ENCODE measurements around the gene SCGN.

The SCGN gene

GRCh38 chr6:25628471-25629197 lies 23.4 kb upstream of the SCGN start:
- Mint-ChIP-seq H3K4me1 (ENCODE audit: low read depth) (no peaks in the 10 kb centered on the region), H3K36me3 (ENCODE audit: low read depth) (no peaks in the 10 kb centered on the region), H3K27me3 (peaks cover 30% of the 10 kb centered on the region), H3K27ac (no peak overlapping the region), H3K9me3 (no peaks in the 10 kb centered on the region), H3K4me3 (no peak overlapping the region)
- DNase-seq, result no peak

GRCh38 chr6:25629198-25629576 lies 22.8 kb upstream of the SCGN start:
- no peaks in the 10 kb centered on the region for H3K4me1 Mint-ChIP-seq (ENCODE audit: low read depth)
- no peaks in the 10 kb centered on the region for H3K36me3 Mint-ChIP-seq (ENCODE audit: low read depth)
- H3K27ac Mint-ChIP-seq, result no peak overlapping the region
- no peak for DNase-seq
- no peak overlapping the region for H3K4me3 Mint-ChIP-seq
- H3K9me3 Mint-ChIP-seq, result no peaks in the 10 kb centered on the region
- H3K27me3 Mint-ChIP-seq, result peaks cover 32% of the 10 kb centered on the region

GRCh38 chr6:25630508-25631278 lies 21.3 kb upstream of the SCGN start:
- peaks cover 34% of the 10 kb centered on the region for H3K27me3 Mint-ChIP-seq
- H3K36me3 Mint-ChIP-seq (ENCODE audit: low read depth), result no peaks in the 10 kb centered on the region
- no peak for DNase-seq
- no peak overlapping the region for H3K27ac Mint-ChIP-seq
- no peak overlapping the region for H3K4me3 Mint-ChIP-seq
- no peaks in the 10 kb centered on the region for H3K9me3 Mint-ChIP-seq
- no peaks in the 10 kb centered on the region for H3K4me1 Mint-ChIP-seq (ENCODE audit: low read depth)

GRCh38 chr6:25635886-25636317 lies 16.1 kb upstream of the SCGN start:
- Mint-ChIP-seq H3K27me3 (peaks cover 32% of the 10 kb centered on the region), H3K36me3 (ENCODE audit: low read depth) (no peaks in the 10 kb centered on the region), H3K4me1 (ENCODE audit: low read depth) (no peaks in the 10 kb centered on the region), H3K27ac (no peak overlapping the region), H3K9me3 (no peaks in the 10 kb centered on the region), H3K4me3 (no peak overlapping the region)
- no peak for DNase-seq

GRCh38 chr6:25637211-25637610 lies 14.8 kb upstream of the SCGN start:
- no peak overlapping the region for H3K27ac Mint-ChIP-seq
- no peak for DNase-seq
- peaks cover 33% of the 10 kb centered on the region for H3K27me3 Mint-ChIP-seq
- H3K4me1 Mint-ChIP-seq (ENCODE audit: low read depth), result no peaks in the 10 kb centered on the region
- H3K9me3 Mint-ChIP-seq, result no peaks in the 10 kb centered on the region
- H3K36me3 Mint-ChIP-seq (ENCODE audit: low read depth), result no peaks in the 10 kb centered on the region
- no peak overlapping the region for H3K4me3 Mint-ChIP-seq

- DNase-seq, result no peak
- H3K9me3 Mint-ChIP-seq, result no peaks in the 10 kb centered on the region
- no peak overlapping the region for H3K4me3 Mint-ChIP-seq
- no peaks in the 10 kb centered on the region for H3K4me1 Mint-ChIP-seq (ENCODE audit: low read depth)
- peaks cover 38% of the 10 kb centered on the region for H3K27me3 Mint-ChIP-seq
- H3K27ac Mint-ChIP-seq, result no peak overlapping the region
- no peaks in the 10 kb centered on the region for H3K36me3 Mint-ChIP-seq (ENCODE audit: low read depth)
Observed at GRCh38 chr6:25637960-25638434, 14.0 kb upstream of the SCGN start.

GRCh38 chr6:25639653-25640052 lies 12.4 kb upstream of the SCGN start:
- no peak for DNase-seq
- no peaks in the 10 kb centered on the region for H3K4me1 Mint-ChIP-seq (ENCODE audit: low read depth)
- H3K36me3 Mint-ChIP-seq (ENCODE audit: low read depth), result no peaks in the 10 kb centered on the region
- peaks cover 47% of the 10 kb centered on the region for H3K27me3 Mint-ChIP-seq
- H3K27ac Mint-ChIP-seq, result no peak overlapping the region
- H3K4me3 Mint-ChIP-seq, result no peak overlapping the region
- H3K9me3 Mint-ChIP-seq, result no peaks in the 10 kb centered on the region

- no peaks in the 10 kb centered on the region for H3K4me1 Mint-ChIP-seq (ENCODE audit: low read depth)
- H3K27ac Mint-ChIP-seq, result no peak overlapping the region
- peaks cover 50% of the 10 kb centered on the region for H3K27me3 Mint-ChIP-seq
- no peaks in the 10 kb centered on the region for H3K36me3 Mint-ChIP-seq (ENCODE audit: low read depth)
- H3K9me3 Mint-ChIP-seq, result no peaks in the 10 kb centered on the region
- H3K4me3 Mint-ChIP-seq, result no peak overlapping the region
- no peak for DNase-seq
Observed at GRCh38 chr6:25640446-25640845, 11.6 kb upstream of the SCGN start.

GRCh38 chr6:25640891-25641290 lies 11.1 kb upstream of the SCGN start:
- no peaks in the 10 kb centered on the region for H3K36me3 Mint-ChIP-seq (ENCODE audit: low read depth)
- H3K4me3 Mint-ChIP-seq, result no peak overlapping the region
- no peak for DNase-seq
- H3K27me3 Mint-ChIP-seq, result peaks cover 54% of the 10 kb centered on the region
- no peak overlapping the region for H3K27ac Mint-ChIP-seq
- H3K9me3 Mint-ChIP-seq, result no peaks in the 10 kb centered on the region
- H3K4me1 Mint-ChIP-seq (ENCODE audit: low read depth), result no peaks in the 10 kb centered on the region

GRCh38 chr6:25641377-25641776 lies 10.6 kb upstream of the SCGN start:
- Mint-ChIP-seq H3K4me1 (ENCODE audit: low read depth) (no peaks in the 10 kb centered on the region), H3K36me3 (ENCODE audit: low read depth) (no peaks in the 10 kb centered on the region), H3K27ac (no peak overlapping the region), H3K4me3 (no peak overlapping the region), H3K9me3 (no peaks in the 10 kb centered on the region), H3K27me3 (peaks cover 57% of the 10 kb centered on the region)
- DNase-seq, result no peak

GRCh38 chr6:25641940-25642666 lies 9.9 kb upstream of the SCGN start:
- H3K9me3 Mint-ChIP-seq, result no peaks in the 10 kb centered on the region
- peaks cover 60% of the 10 kb centered on the region for H3K27me3 Mint-ChIP-seq
- DNase-seq, result no peak
- H3K4me1 Mint-ChIP-seq (ENCODE audit: low read depth), result no peaks in the 10 kb centered on the region
- H3K4me3 Mint-ChIP-seq, result no peak overlapping the region
- no peak overlapping the region for H3K27ac Mint-ChIP-seq
- H3K36me3 Mint-ChIP-seq (ENCODE audit: low read depth), result no peaks in the 10 kb centered on the region

GRCh38 chr6:25642667-25643328 lies 9.2 kb upstream of the SCGN start:
- Mint-ChIP-seq H3K4me1 (ENCODE audit: low read depth) (no peaks in the 10 kb centered on the region), H3K27ac (no peak overlapping the region), H3K27me3 (peaks cover 63% of the 10 kb centered on the region), H3K36me3 (ENCODE audit: low read depth) (no peaks in the 10 kb centered on the region), H3K9me3 (no peaks in the 10 kb centered on the region), H3K4me3 (no peak overlapping the region)
- no peak for DNase-seq

GRCh38 chr6:25645916-25646315 lies 6.1 kb upstream of the SCGN start:
- Mint-ChIP-seq H3K4me1 (ENCODE audit: low read depth) (no peaks in the 10 kb centered on the region), H3K4me3 (no peak overlapping the region), H3K27ac (no peak overlapping the region), H3K9me3 (no peaks in the 10 kb centered on the region), H3K27me3 (peaks cover 77% of the 10 kb centered on the region), H3K36me3 (ENCODE audit: low read depth) (no peaks in the 10 kb centered on the region)
- no peak for DNase-seq

- H3K9me3 Mint-ChIP-seq, result no peaks in the 10 kb centered on the region
- no peaks in the 10 kb centered on the region for H3K36me3 Mint-ChIP-seq (ENCODE audit: low read depth)
- DNase-seq, result no peak
- peaks cover 71% of the 10 kb centered on the region for H3K27me3 Mint-ChIP-seq
- H3K27ac Mint-ChIP-seq, result no peak overlapping the region
- H3K4me3 Mint-ChIP-seq, result no peak overlapping the region
- H3K4me1 Mint-ChIP-seq (ENCODE audit: low read depth), result peaks cover 3% of the 10 kb centered on the region
Observed at GRCh38 chr6:25649611-25650010, 2.4 kb upstream of the SCGN start.

Measured in activated T-cell treated with anti-CD3 and anti-CD28 coated beads, Interleukin-2, amount 50 U/mL, for 24 hours (primary cell).